ENCODE measurements around the gene DLGAP4. TPM values are rescaled to one million over a fixed set of nuclear protein-coding genes. Genes with fewer than 3 reads are reported as not detected.
A peak's percentile ranks its signal among the peaks of the same experiment; 100 is the strongest.
"Not testable (repeated sequence)": the region's sequence is repeated elsewhere in the genome, so short reads cannot be mapped to it uniquely, and the experiment has no call there.

Gene DLGAP4
- total RNA-seq, 1 donor: 26.1 TPM

- DNase-seq (ENCODE audit: low read depth in 2 of 3, low spot score in 2 of 3): no peak
These were observed 65.1 kb downstream of the DLGAP4 start for GRCh38 chr20:36370991-36371790.

GRCh38 chr20:36372666-36373065 is 66.5 kb downstream of the DLGAP4 start:
- DNase-seq (ENCODE audit: low read depth in 2 of 3, low spot score in 2 of 3): no peak

- DNase-seq (ENCODE audit: low read depth in 2 of 3, low spot score in 2 of 3): no peak
These were observed 67.0 kb downstream of the DLGAP4 start for GRCh38 chr20:36373089-36373488.

GRCh38 chr20:36374995-36375394 is 68.9 kb downstream of the DLGAP4 start:
- no peak for DNase-seq (ENCODE audit: low read depth in 2 of 3, low spot score in 2 of 3)

- no peak for DNase-seq (ENCODE audit: low read depth in 2 of 3, low spot score in 2 of 3)
These were observed 71.5 kb downstream of the DLGAP4 start for GRCh38 chr20:36377348-36378326.

GRCh38 chr20:36378686-36379085 is 72.5 kb downstream of the DLGAP4 start:
- no peak for DNase-seq (ENCODE audit: low read depth in 2 of 3, low spot score in 2 of 3)

- DNase-seq (ENCODE audit: low read depth in 2 of 3, low spot score in 2 of 3): not testable (repeated sequence)
These were observed 73.8 kb downstream of the DLGAP4 start for GRCh38 chr20:36379914-36380313.

GRCh38 chr20:36384022-36384619 is 78.0 kb downstream of the DLGAP4 start:
- DNase-seq (ENCODE audit: low read depth in 2 of 3, low spot score in 2 of 3): peak in 2 of 3 donors; percentile 72 to 88

- DNase-seq (ENCODE audit: low read depth in 2 of 3, low spot score in 2 of 3): no peak
These were observed 79.4 kb downstream of the DLGAP4 start for GRCh38 chr20:36385503-36385902.

- DNase-seq (ENCODE audit: low read depth in 2 of 3, low spot score in 2 of 3): no peak
These were observed 80.1 kb downstream of the DLGAP4 start for GRCh38 chr20:36386236-36386635.

- no peak for DNase-seq (ENCODE audit: low read depth in 2 of 3, low spot score in 2 of 3)
These were observed 84.1 kb downstream of the DLGAP4 start for GRCh38 chr20:36390269-36390668.

- DNase-seq (ENCODE audit: low read depth in 2 of 3, low spot score in 2 of 3): no peak
These were observed 84.7 kb downstream of the DLGAP4 start for GRCh38 chr20:36390719-36391415.

- no peak for DNase-seq (ENCODE audit: low read depth in 2 of 3, low spot score in 2 of 3)
These were observed 85.3 kb downstream of the DLGAP4 start for GRCh38 chr20:36391456-36391855.

- DNase-seq (ENCODE audit: low read depth in 2 of 3, low spot score in 2 of 3): no peak
These were observed 85.8 kb downstream of the DLGAP4 start for GRCh38 chr20:36391955-36392354.

- no peak for DNase-seq (ENCODE audit: low read depth in 2 of 3, low spot score in 2 of 3)
These were observed 86.8 kb downstream of the DLGAP4 start for GRCh38 chr20:36392989-36393388.

GRCh38 chr20:36394340-36394965 is 88.3 kb downstream of the DLGAP4 start:
- DNase-seq (ENCODE audit: low read depth in 2 of 3, low spot score in 2 of 3): no peak

GRCh38 chr20:36396340-36396739 is 90.2 kb downstream of the DLGAP4 start:
- DNase-seq (ENCODE audit: low read depth in 2 of 3, low spot score in 2 of 3): no peak

GRCh38 chr20:36396847-36397630 is 90.9 kb downstream of the DLGAP4 start:
- DNase-seq (ENCODE audit: low read depth in 2 of 3, low spot score in 2 of 3): no peak

- no peak for DNase-seq (ENCODE audit: low read depth in 2 of 3, low spot score in 2 of 3)
These were observed 92.4 kb downstream of the DLGAP4 start for GRCh38 chr20:36398515-36398914.
